RPMI8226 (cell line): ENCODE data around the gene UGT1A1.

Experiments
- DNase-seq: peaks from one replicate; pipeline ENCODE4 v3.0.0-alpha.2; 2015

Gene UGT1A1

DNA sequence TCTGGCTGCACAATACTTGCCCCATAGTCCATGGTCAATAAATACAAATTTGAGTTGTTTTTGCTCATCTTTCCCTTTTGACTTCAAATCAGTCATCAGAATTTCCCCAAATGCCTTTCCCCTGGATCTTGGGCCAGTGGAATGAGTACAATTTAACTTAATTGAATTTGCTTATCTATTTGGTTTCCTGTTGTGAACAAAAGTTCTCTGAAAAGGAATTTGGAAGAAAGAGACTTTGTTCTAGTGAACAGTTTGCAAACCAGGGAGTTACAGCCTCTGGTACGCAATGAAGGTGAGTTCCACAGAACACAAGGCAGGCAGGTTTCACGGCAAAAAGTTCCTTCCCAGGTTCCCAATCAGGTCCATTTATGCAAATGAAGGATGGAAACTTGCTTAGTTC lies 1.2 kb upstream of the UGT1A1 start:
- DNase-seq: no peak

DNA sequence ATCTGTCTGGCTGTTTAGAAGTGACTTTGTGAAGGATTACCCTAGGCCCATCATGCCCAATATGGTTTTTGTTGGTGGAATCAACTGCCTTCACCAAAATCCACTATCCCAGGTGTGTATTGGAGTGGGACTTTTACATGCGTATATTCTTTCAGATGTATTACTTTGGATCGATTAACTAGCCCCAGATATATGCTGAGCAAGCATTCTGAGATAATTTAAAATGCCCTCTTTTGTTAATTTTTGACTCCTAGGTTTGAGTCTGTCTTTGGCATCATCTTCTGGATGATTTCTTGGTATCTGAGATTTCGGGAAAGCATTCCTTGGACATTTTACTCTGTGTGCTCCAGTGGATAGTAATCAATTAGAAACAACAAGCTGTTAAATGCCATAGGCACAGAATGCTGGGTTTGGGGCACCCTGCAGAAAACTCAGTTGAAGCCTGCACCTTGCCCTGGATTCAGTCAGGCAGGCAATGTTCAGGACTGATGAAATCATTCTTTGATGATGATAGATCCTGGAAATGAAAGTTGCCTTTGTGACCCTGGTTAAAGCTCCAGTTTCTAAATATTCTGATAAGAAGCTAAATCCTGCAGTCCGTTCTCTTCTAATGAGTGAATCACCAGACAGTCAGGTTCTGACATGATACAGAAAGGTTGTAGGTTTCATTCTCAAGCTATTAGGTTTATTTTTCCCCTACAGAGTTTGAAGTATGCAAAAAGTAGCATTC lies 1.1 kb downstream of the UGT1A1 start:
- DNase-seq: no peak

DNA sequence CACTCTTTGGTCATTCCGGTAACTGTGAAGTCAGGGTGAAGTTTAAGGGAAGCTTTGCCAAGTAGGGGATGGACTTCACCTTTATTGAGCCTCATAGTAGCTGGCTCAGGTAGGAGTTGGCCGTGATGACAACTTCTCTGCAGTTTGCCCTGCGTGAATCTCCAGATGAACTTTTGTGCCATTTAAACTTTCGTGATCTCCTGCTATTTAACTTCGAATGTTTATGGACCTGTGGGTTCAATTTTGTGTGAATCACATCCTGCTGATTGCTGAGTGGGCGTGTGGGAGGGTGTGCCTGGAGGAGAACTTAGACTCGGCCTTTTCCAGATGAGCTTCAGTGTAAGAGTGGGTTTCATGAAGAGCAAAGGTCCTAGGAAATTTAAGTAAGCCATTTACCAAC lies 4.2 kb downstream of the UGT1A1 start:
- no peak for DNase-seq

DNA sequence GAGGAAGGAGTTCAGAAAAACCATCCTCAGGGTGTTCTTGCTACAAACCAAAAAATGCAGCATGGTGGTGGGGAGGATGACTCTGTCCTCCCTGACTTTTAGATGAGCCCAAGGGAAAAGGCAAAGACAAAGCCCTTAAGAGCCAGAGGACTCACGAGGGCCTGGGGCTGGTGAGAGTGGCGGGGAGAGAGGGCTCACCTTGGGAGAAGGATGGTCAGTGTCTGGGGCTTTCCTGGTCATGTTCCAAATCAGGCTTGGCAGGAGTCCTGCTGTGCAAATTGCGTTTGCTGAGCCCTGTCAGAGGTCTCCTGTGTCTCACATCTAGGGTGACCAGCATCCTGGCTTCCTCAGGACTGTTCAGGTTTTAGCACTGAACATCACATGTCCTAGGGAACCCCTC lies 4.7 kb downstream of the UGT1A1 start:
- no peak for DNase-seq

DNA sequence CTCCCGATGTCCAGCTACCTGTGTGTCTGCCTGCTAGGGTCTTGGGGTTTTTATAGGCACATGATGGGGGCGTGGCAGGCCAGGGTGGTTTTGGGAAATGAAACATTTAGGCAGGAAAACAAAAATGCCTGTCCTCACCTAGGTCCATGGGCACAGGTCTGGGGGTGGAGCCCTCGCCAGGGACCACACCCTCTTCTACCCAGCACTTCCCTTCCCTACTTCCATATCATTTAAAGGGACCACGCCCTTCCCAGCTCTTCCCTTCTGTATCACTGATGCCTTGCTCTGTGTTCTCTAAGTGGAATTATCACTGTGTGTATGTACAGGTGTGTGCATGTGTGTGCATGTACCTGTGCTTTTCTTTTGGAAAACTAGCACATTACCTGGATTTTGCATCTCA lies 6.3 kb downstream of the UGT1A1 start:
- DNase-seq: no peak

DNA sequence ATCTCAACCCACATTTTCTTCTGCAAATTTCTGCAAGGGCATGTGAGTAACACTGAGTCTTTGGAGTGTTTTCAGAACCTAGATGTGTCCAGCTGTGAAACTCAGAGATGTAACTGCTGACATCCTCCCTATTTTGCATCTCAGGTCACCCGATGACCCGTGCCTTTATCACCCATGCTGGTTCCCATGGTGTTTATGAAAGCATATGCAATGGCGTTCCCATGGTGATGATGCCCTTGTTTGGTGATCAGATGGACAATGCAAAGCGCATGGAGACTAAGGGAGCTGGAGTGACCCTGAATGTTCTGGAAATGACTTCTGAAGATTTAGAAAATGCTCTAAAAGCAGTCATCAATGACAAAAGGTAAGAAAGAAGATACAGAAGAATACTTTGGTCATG lies 8.0 kb downstream of the UGT1A1 start:
- no peak for DNase-seq

DNA sequence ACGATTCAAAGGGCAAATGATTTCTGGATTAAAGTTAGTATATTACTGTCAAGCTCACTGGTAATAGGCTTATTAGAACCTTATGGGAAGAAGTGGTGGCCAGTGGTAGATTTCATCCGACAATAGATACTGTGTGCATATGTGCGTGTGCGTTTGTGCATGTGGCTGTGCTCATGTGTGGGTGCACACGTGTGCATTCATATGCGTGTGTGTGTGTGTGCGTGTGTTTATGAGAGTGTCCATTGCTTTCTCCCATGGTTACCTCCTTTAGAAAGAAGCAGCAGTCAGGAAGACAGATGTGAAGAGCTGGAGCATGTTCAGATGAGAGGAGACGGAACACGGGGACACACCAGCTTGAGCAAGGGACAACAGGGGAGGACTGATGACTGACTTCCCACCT lies 9.2 kb downstream of the UGT1A1 start:
- no peak for DNase-seq

DNA sequence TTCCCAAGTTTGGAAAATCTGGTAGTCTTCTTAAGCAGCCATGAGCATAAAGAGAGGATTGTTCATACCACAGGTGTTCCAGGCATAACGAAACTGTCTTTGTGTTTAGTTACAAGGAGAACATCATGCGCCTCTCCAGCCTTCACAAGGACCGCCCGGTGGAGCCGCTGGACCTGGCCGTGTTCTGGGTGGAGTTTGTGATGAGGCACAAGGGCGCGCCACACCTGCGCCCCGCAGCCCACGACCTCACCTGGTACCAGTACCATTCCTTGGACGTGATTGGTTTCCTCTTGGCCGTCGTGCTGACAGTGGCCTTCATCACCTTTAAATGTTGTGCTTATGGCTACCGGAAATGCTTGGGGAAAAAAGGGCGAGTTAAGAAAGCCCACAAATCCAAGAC lies 12.1 kb downstream of the UGT1A1 start:
- no peak for DNase-seq

DNA sequence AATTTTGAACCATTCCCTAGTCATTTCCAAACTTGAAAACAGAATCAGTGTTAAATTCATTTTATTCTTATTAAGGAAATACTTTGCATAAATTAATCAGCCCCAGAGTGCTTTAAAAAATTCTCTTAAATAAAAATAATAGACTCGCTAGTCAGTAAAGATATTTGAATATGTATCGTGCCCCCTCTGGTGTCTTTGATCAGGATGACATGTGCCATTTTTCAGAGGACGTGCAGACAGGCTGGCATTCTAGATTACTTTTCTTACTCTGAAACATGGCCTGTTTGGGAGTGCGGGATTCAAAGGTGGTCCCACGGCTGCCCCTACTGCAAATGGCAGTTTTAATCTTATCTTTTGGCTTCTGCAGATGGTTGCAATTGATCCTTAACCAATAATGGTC lies 12.5 kb downstream of the UGT1A1 start:
- DNase-seq: no peak

DNA sequence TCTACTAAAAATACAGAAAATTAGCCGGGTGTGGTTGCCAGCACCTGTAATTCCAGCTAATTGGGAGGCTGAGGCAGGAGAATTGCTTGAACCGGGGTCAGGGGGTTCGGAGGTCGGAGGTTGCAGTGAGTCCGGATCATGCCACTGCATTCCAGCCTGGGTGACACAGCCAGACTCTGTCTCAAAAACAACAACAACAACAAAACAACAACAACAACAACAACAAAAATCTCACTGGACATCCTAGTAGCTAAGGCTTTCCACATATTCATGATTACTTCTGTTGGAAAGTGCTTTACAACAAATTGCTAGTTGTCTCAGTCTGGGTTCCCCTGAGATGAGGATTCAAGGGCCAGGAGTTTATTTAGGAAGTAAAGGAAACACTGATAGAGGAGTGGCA lies 13.8 kb downstream of the UGT1A1 start:
- DNase-seq: no peak

DNA sequence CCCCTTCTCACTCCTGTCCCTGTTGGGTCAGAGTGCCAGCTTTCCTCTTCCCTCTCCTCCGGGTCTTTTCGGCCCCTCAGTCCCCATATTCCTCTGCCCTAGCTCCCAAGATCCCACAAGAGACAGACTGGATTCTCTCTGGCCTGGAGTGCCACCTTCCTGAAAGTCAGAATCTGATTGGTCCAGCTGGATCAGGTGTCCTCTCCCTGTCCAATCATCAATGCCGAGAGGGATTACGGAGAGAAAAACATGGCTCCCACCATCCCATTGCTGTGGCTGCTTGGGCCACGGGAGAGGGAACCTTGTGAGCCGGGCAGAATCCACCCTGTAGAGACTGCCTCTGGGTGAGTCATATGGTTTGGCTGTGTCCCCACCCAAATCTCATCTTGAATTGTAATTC lies 15.3 kb downstream of the UGT1A1 start:
- no peak for DNase-seq

DNA sequence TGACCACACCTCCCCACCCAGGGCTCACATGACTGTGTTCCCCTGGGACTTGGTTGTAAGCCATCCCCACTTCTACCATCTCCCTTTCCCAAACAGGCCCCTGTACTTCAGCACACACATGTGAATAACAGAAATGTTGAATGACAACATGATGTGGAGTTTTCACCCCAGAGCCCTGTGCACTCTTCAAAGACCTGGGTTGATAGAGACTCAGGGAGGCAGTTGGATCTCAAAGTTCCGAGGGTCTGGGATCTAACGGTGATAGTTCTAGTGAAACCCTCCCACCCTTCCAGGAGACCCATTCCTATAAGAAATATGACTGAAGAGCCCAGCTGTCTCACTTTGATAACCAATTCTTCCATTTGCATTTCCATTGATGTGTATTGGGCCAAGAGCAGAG lies 18.0 kb downstream of the UGT1A1 start, which contains the start of gene MROH2A:
Gene MROH2A, plus strand, starts transcription at position 301 of the 400 bp plus-strand sequence. CDS start 1,029 bp downstream, outside the sequence.
- DNase-seq: no peak

DNA sequence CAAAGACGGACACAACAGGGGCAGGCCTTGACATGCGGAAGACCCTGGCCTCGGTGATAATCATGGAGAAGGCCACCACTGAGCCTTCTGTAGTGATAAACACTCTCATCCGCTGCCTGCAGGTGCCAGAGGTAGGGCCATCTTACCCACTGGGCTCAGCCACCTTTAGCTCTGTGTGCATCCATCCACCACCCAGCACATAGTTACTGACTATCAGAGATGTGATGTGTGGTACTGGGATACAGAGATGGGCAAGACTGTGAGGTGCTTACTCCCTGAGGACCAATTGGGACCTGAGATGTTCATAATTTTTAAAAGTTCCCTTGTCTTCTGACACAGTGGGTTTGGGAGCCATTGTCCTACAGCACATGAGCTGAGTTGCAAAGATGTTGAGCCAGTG lies 19.7 kb downstream of the UGT1A1 start:
- DNase-seq: no peak

DNA sequence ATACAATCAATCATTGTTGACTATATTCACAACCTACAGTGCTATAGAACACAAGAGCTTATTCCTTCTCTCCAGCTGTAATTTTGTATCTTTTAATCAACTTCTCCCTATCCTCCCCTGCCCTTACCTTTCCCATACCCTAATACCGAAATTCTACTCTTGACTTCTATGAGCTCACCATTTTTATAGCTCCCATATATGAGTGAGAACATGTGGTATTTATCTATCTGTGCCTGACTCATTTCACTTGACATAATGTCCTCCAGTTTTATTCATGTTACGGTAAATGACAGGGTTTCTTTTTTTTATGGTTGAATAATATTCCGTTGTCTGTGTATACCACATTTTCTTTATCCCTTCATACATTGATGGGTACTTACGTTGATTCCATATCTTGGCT lies 20.7 kb downstream of the UGT1A1 start:
- no peak for DNase-seq

DNA sequence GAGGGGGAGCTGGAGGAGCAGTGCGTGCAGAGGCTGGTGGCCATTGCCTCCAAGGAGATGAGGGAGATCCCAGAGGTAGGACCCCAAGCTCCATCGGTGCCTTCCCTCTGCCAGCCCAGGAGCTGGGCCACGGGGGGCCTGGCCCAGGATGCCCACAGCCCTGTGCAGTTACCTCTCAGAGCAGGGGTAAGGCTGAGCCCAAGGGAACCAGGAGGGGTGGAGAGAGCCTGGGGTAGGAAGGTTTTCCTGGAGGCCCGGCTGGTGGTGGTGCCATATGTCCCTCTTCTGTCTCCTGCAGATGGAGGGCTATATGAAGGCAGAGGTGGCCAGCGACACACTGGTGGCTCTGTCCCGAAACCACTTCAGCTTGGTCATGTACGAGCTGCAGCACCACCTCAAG lies 29.5 kb downstream of the UGT1A1 start:
- DNase-seq: no peak

DNA sequence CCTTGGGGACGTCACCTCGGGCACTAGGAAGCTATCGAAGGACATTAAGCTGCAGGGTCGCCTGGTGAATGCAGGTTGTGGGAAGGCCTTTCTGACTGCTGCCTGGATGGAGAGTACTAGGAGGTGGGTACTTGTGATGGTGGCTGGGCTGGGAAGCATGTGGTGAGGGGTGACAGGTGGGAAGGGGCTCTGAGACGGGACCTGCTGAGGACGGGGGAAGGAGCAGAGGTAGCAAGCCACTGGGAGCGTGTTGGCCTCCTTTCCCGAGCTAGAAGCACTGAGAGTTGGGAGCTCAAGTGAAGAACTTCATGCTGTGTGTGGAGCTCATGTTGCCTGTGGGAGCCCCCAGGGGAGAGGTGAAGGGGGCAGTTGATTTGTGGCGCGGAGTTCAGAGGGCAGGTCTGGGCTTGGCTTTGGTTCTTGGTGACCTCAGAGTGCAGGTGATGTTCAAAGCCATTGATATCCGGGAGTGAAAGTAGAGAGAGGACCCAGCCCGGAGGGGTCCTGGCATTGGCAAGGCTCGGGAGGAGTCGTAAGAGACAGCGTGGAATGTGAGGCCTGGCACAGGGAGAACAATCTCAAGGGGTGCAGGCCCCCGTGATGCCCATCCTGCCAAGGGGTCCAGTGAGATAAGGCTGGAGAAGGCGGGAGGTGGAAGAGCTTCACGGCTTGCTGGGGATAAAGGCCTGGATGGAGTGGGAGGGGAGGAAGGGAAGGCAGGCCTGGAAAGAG lies 31.2 kb downstream of the UGT1A1 start:
- no peak for DNase-seq

DNA sequence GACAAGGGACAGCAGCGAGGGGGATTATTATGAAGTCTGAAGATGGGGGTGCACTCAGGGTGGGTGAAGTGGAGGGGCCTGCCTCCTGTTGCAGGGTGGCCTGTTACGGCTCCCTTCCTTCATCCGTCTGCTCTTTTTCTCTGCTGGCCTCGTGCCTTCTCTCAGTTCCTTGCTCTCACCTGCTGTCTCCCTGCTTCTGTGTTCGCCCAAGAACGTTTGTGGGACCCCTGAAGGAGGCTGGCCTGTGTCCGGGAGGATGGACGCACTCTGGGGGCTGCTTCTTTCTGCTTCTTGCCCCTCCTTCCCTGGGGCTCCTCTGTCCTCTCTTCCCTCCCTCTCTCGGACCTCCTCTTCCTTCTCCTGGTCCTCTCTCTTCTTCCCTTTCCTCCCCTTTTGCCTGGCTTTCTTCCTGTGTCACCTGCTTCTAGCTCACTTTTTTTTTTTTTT lies 31.8 kb downstream of the UGT1A1 start:
- no peak for DNase-seq

DNA sequence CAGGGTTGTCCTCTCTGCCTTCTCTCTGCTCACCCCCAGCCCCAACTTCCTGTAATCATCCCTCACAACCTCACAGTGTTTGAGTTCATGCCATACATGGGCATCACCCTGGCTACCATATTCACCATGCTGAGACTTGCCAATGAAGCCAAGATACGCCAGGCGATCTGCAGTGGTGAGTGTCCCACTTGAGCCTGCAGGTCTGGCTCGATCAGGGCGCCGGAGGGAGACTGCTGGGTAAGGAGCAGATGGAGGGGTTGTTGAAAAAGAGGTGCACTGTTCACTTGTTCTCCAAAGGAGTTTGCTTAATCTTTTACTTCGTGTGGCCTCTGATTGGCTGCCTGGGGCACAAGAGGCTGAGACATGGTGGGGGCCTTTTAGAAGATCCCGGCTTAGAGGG lies 32.6 kb downstream of the UGT1A1 start:
- no peak for DNase-seq

DNA sequence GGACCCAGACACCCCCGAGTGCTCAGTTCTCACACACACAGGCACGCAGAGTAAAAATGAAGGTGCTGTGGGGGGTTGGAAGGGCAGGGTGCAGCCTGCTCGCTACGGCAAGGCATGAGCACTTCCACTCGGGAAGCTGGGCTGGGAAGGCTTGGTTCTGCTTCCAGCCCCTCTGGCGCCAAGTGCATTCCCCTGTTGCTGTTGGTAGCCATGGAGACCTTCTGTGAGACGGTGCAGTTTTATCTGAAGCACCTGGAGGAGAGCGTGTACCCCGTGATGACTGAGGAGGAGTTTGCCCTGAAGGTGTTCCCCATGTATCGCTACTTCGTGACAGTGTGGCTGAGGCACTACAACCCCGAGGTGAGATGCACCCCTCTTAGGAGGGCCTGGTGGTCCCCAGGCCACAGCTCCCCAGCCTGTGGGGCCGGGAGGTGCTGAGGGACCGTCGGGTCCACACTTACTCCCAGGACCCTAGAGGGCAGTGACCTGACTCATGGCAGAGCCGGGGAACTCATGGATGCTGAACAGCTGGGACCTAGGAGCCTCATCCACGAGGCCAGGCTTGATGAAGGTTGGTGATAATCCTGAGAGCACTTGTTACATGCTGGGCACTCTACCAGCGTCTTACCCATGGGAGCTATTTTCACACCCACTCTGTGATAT lies 33.5 kb downstream of the UGT1A1 start:
- DNase-seq: no peak

DNA sequence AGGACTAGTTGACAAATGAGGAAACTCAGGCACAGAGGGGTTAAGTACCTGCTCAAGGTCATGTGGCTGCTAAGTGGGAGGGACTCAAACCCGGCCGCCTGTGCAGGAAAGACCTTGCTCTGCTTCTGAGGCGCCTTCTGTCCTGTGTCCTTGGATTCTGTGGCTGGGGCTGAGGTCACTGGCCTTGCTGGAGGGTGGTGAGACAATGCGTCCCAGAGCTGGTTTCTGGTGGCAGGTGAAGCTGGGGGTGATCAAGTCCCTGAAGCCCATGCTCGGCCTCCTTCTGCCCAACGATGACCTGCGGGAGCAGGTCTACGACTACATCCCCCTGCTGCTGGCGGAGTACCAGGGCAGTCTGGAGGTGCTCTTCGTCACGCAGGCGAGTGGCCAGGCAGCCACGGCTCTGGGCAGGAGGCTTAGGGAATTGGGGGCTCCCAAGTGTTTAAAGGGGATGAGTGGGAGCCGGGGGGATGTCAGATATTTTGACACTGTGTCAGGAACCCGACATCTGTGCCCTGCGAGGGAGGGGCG lies 34.1 kb downstream of the UGT1A1 start:
- DNase-seq: no peak

DNA sequence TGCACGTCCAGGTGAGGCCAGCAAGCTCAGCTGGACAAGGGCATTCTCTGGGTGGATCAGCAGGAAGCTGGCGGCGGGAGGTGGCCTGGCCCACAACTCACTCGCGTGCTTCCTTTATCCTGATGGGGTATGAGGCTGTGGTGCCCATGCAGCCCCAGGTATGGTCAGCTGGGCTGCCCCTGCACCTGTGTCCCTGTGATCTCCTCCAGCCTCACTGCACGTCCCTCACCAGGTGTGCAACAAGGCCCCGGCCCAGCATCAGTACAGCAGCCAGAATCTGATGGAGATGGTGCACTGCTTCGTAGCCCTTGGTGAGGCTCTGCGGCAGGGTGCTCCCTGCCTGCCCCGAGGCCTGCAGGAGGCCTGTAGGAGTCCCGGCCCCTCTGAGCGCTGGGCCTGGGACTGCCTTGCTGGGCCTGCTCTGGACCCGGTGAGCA lies 35.7 kb downstream of the UGT1A1 start:
- no peak for DNase-seq

DNA sequence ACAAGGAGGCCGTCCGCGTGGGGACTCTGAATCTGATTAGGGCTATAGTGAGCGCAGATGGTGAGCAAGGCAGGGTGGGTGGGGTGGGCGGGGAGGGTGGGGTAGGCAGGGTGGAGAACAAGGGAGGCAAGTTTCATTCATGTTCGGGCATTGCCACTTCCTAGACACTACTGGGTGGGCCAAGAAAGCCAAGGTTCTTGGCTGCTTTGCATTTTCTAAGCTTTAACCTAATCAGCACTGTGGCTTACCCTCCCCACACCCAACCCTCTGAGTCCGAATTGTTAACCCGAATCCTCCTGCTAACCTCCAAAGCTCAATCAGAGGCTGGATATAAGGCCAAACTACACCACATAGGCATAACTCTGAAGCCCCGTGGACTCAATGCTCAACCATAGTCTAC lies 36.2 kb downstream of the UGT1A1 start:
- DNase-seq: no peak

DNA sequence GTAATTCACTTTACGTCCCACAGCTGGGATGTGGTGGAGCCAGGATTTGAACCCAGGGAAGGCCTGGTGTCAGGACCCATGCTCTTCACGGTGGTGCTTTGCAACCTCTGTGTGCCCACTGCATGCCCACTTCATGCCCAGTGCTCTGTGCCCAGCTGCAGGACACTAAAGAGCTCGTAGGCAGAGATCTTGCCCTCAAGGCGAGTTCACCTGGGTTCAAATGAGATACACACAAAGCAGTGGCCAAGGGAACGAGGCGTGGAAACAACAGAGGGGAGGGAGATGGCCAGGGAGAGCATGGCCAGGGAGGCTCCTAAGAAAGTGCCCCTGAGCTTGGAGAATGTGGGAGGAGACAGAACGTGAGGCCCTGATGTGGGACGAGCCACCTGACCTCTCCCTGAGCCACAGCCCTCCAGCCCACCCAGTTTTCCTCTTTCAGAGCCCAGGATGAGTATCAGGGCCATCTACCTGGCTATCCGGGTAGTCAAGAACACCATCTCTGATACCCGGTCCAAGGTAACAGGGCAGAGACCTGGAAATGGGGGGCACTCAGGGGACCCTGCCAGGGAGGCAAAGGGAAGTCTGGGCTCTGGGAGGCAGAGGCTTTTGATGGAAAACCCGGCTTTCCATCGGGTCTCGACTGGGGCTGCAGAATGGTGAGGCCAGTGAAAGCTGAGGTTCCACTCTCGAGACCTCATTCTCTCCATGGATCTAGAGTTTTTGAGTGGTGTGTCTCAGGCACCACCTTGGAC lies 38.4 kb downstream of the UGT1A1 start:
- DNase-seq: no peak
